SK-N-SH (cell line): Measurements from ENCODE around the gene ZBTB43.

Experiments used
- CTCF ChIP-seq: fragments of 200-600 bp; sonication (generic); IDR thresholded peaks from 2 replicates; pipeline ENCODE4 v1.6.1; 2017; ENCODE audit warnings: antibody characterized with exemption, mild to moderate bottlenecking, moderate library complexity
- FOXM1 ChIP-seq: IDR thresholded peaks from 2 replicates; pipeline ENCODE4 v1.4.0; 2012; ENCODE audit warnings: low read depth, mild to moderate bottlenecking
- POLR2AphosphoS5 ChIP-seq: IDR thresholded peaks from 2 replicates; pipeline ENCODE4 v1.6.1; 2012; ENCODE audit warnings: low read depth, low read length

DNA sequence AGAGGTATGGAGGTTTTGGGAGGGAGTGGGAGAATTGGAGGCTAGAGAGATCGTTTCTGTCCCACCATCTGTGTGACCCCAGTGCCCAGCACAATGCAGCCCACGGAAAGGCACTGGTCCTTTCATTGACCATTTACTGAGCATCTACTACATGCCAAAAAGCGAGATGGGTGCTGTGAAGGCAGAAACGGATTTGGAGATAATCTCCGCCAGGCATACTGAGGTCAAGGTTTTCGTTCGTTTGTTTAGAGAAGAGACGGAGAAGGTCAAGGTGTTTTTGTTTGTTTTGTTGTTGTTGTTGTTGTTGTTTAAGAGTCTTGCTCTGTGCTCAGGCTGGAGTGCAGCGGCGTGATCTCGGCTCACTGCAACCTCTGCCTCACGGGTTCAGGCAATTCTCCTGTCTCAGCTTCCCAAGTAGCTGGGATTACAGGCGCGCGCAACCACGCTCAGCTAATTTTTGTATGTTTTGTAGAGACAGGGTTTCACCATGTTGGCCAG, 593 bp upstream of the ZBTB43 start:
- TF ChIP-seq CTCF (no peak), FOXM1 (no peak), POLR2AphosphoS5 (no peak)
